K562 (cell line): ENCODE data around the gene ATP2A1. TPM values are rescaled to one million over a fixed set of nuclear protein-coding genes. Genes with fewer than 3 reads are reported as not detected.
A peak's percentile ranks its signal among the peaks of the same experiment; 100 is the strongest.

Experiments used
- ADNP ChIP-seq: fragments of 200-800 bp; sonication (Bioruptor generic); IDR thresholded peaks from 2 replicates; pipeline ENCODE4 v1.6.1; 2016; ENCODE audit warnings: missing genetic modification characterization, missing compliant biosample characterization
- ARHGAP35 ChIP-seq: fragments of 450-650 bp; IDR thresholded peaks from 2 replicates; pipeline ENCODE4 v1.6.1; 2018; ENCODE audit not compliant: partially characterized antibody
- BRD9 ChIP-seq: fragments of 450-650 bp; IDR thresholded peaks from 2 replicates; pipeline ENCODE4 v1.6.1; 2018; ENCODE audit warnings: low read depth; ENCODE audit not compliant: partially characterized antibody
- CBFA2T2 ChIP-seq: fragments of 450-650 bp; conservative IDR thresholded peaks from 2 replicates; pipeline ENCODE4 v1.6.1; 2017; ENCODE audit warnings: mild to moderate bottlenecking
- CREB1 ChIP-seq, 2 experiments: sonication (generic) in 1 of 2; formaldehyde crosslinking in 1 of 2; IDR thresholded peaks; 2 replicates each; pipeline versions ENCODE4 v1.6.1 to v1.8.0; 2012 to 2022; ENCODE audit warnings: inconsistent platforms in 1 of 2, mild to moderate bottlenecking in 1 of 2, missing genetic modification reagents in 1 of 2, moderate library complexity in 1 of 2
- CREM ChIP-seq: IDR thresholded peaks from 2 replicates; pipeline ENCODE4 v1.6.1; 2014; ENCODE audit warnings: antibody characterized with exemption, low read depth
- GABPB2 ChIP-seq: fragments of 250-450 bp; sonication (Bioruptor Pico); conservative IDR thresholded peaks from 2 replicates; pipeline ENCODE4 v1.5.1; 2021; ENCODE audit warnings: mild to moderate bottlenecking
- GATA2 ChIP-seq: sonication (generic); formaldehyde crosslinking; IDR thresholded peaks from 2 replicates; pipeline ENCODE4 v1.4.0; 2020; ENCODE audit warnings: mild to moderate bottlenecking, missing genetic modification reagents
- GTF2E2 ChIP-seq: fragments of 200-800 bp; sonication (Bioruptor generic); IDR thresholded peaks from 2 replicates; pipeline ENCODE4 v1.6.1; 2016; ENCODE audit warnings: missing genetic modification characterization, missing compliant biosample characterization
- HMGN3 ChIP-seq: IDR thresholded peaks from 2 replicates; pipeline ENCODE4 v1.6.1; 2011; ENCODE audit warnings: borderline replicate concordance, low read depth, mild to moderate bottlenecking, mixed read lengths, low read length; ENCODE audit not compliant: insufficient read length; ENCODE audit errors: extremely low read depth
- HOXB6 ChIP-seq: fragments of 250-450 bp; sonication (Bioruptor Pico); IDR thresholded peaks from 2 replicates; pipeline ENCODE4 v1.5.1; 2022; ENCODE audit warnings: mild to moderate bottlenecking, borderline replicate concordance
- KLF13 ChIP-seq: fragments of 450-650 bp; IDR thresholded peaks from 2 replicates; pipeline ENCODE4 v1.6.1; 2016; ENCODE audit warnings: missing genetic modification characterization, low read depth, mild to moderate bottlenecking, missing compliant biosample characterization, moderate library complexity, borderline replicate concordance
- NELFE ChIP-seq: IDR thresholded peaks from 2 replicates; pipeline ENCODE4 v1.6.1; 2011; ENCODE audit warnings: mild to moderate bottlenecking; ENCODE audit not compliant: insufficient read depth, insufficient read length
- POLR2AphosphoS2 ChIP-seq: IDR thresholded peaks from 2 replicates; pipeline ENCODE4 v1.6.1; 2012; ENCODE audit warnings: low read length, improper control_type of control experiment
- RBFOX2 ChIP-seq: fragments of 200-400 bp; formaldehyde crosslinking; IDR thresholded peaks from 2 replicates; pipeline ENCODE4 v1.6.1; 2017; ENCODE audit warnings: low read depth, mild to moderate bottlenecking, low read length, moderate library complexity
- RBM17 ChIP-seq: fragments of 200-400 bp; formaldehyde crosslinking; IDR thresholded peaks from 2 replicates; pipeline ENCODE4 v1.6.1; 2017; ENCODE audit warnings: low read depth, mild to moderate bottlenecking, low read length, borderline replicate concordance
- ZFX ChIP-seq: sonication (generic); formaldehyde crosslinking; IDR thresholded peaks from 2 replicates; pipeline ENCODE4 v1.8.0; 2022; ENCODE audit warnings: mild to moderate bottlenecking, missing genetic modification reagents, moderate library complexity
- ZNF347 ChIP-seq: fragments of 450-650 bp; formaldehyde crosslinking; IDR thresholded peaks from 2 replicates; pipeline ENCODE4 v1.4.0; 2020; ENCODE audit warnings: low read depth, mild to moderate bottlenecking, moderate library complexity
- ZNF639 ChIP-seq, 2 experiments: fragments of 200-800 bp in 1 of 2; sonication (Bioruptor generic) in 1 of 2; sonication (generic) in 1 of 2; formaldehyde crosslinking in 1 of 2; IDR thresholded peaks in 1 of 2; conservative IDR thresholded peaks in 1 of 2; 2 replicates each; pipeline versions ENCODE4 v1.5.0 to v1.6.1; 2016 to 2020; ENCODE audit warnings: missing compliant biosample characterization in 1 of 2, missing genetic modification characterization in 1 of 2, missing genetic modification reagents in 1 of 2
- polyA plus RNA-seq, 8 experiments: library from polyadenylated mRNA; depleted of rRNA in 4 of 8; stranded (reverse) in 5 of 8; unstranded in 3 of 8; fragments of >200 nt; fragmentation: Nextera tagmentation in 2 of 8; fragmentation: Illumina TruSeq in 1 of 8; extraction: Ambion mirVana in 2 of 8; extraction: Trizol in 1 of 8; gene quantifications; 2 replicates each; pipeline versions ENCODE4 v1.2.1 to v1.2.3, GENCODE V29; 2011 to 2014; ENCODE audit warnings: inconsistent platforms in 1 of 8, missing spikeins in 1 of 8
- total RNA-seq, 7 experiments: library from RNA; depleted of rRNA in 6 of 7; stranded (reverse); fragments of >200 nt in 6 of 7; fragmentation: Illumina TruSeq in 2 of 7; extraction: Trizol in 2 of 7; gene quantifications; 2 replicates each; pipeline versions ENCODE4 v1.2.1 to v1.2.3, GENCODE V29; 2011 to 2021; ENCODE audit warnings: low replicate concordance in 1 of 7
- TF ChIP-seq, protein P1 (sequence below): fragments of 450-650 bp; IDR thresholded peaks from 2 replicates; pipeline ENCODE4 v1.6.1; 2016; ENCODE audit warnings: missing biosample characterization, missing genetic modification characterization
- TF ChIP-seq, protein P2 (sequence below): fragments of 250-450 bp; sonication (Bioruptor Pico); IDR thresholded peaks from 2 replicates; pipeline ENCODE4 v1.9.0; 2021; ENCODE audit warnings: mild to moderate bottlenecking, inconsistent platforms
- TF ChIP-seq, protein P3 (sequence below): sonication (generic); formaldehyde crosslinking; IDR thresholded peaks from 2 replicates; pipeline ENCODE4 v1.8.0; 2022; ENCODE audit warnings: mild to moderate bottlenecking, low read depth, missing genetic modification reagents

The ATP2A1 gene
- total and polyA plus RNA-seq, 9 of the 15 experiments (the other 6 are each of a cell fraction or from before 2014, with no cell fraction given) = 0.25 to 2.6 (median 0.65) TPM

DNA sequence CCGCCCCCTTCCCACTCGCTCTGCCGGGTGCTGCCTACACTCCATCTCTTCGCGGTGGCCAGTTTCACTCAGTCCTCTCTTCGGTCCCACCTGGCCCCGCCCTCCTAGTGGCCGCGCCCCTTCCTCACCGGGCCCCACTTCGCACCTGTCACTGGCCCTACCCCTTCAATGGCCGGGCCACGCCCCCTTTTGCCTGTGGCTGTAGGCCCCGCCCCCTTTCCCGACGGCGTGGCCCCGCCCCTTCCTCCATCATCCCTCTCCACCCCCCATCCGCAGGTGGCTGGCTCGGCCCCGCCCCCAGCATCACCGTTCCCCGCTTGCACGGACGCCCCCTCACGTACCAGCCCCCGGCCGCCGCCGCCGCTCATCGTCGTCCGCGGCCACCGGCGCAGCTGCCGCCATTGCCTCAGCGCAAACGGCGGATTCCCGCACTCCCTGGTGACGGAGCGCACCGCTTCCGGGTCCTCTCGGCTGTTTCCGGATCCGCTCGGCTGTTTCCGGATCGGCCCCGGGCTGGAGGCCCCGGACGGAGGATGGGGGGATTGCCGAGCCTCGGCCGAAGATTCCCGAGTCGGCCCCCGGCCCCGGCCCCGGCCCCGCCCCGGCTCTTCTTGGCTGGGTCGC is 46.6 kb downstream of the ATP2A1 start, which contains the start of gene RABEP2 (continued):
- TF ChIP-seq, protein P1, sequence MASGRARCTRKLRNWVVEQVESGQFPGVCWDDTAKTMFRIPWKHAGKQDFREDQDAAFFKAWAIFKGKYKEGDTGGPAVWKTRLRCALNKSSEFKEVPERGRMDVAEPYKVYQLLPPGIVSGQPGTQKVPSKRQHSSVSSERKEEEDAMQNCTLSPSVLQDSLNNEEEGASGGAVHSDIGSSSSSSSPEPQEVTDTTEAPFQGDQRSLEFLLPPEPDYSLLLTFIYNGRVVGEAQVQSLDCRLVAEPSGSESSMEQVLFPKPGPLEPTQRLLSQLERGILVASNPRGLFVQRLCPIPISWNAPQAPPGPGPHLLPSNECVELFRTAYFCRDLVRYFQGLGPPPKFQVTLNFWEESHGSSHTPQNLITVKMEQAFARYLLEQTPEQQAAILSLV (tag) = no peak
- no peak for TF ChIP-seq HOXB6 (CRISPR knock-in tag)
- no peak for TF ChIP-seq ZNF347 (CRISPR knock-in tag)
- TF ChIP-seq CREM = peak; percentile 57
- no peak for TF ChIP-seq RBFOX2
- TF ChIP-seq NELFE = no peak
- no peak for TF ChIP-seq CBFA2T2
- TF ChIP-seq GTF2E2 (tag) = no peak
- peak; percentile 84; the same call in 1 of the 2 replicates for TF ChIP-seq POLR2AphosphoS2
- TF ChIP-seq, protein P2, sequence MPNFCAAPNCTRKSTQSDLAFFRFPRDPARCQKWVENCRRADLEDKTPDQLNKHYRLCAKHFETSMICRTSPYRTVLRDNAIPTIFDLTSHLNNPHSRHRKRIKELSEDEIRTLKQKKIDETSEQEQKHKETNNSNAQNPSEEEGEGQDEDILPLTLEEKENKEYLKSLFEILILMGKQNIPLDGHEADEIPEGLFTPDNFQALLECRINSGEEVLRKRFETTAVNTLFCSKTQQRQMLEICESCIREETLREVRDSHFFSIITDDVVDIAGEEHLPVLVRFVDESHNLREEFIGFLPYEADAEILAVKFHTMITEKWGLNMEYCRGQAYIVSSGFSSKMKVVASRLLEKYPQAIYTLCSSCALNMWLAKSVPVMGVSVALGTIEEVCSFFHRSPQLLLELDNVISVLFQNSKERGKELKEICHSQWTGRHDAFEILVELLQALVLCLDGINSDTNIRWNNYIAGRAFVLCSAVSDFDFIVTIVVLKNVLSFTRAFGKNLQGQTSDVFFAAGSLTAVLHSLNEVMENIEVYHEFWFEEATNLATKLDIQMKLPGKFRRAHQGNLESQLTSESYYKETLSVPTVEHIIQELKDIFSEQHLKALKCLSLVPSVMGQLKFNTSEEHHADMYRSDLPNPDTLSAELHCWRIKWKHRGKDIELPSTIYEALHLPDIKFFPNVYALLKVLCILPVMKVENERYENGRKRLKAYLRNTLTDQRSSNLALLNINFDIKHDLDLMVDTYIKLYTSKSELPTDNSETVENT = no peak
- peak; percentile 77; the same call in 1 of the 2 replicates for TF ChIP-seq KLF13 (tag)
- TF ChIP-seq, protein P3, sequence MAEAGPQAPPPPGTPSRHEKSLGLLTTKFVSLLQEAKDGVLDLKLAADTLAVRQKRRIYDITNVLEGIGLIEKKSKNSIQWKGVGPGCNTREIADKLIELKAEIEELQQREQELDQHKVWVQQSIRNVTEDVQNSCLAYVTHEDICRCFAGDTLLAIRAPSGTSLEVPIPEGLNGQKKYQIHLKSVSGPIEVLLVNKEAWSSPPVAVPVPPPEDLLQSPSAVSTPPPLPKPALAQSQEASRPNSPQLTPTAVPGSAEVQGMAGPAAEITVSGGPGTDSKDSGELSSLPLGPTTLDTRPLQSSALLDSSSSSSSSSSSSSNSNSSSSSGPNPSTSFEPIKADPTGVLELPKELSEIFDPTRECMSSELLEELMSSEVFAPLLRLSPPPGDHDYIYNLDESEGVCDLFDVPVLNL (CRISPR knock-in tag) = no peak
- peak; percentile 48 for TF ChIP-seq HMGN3
- TF ChIP-seq GATA2 (CRISPR knock-in tag) = no peak
- TF ChIP-seq ARHGAP35 = no peak
- TF ChIP-seq BRD9 = no peak
- peak; percentile 62 for TF ChIP-seq CREB1 (IDR thresholded peaks at IDR 0.05)
- peak; percentile 63; the same call in 1 of the 2 replicates for TF ChIP-seq CREB1 (CRISPR knock-in tag; IDR thresholded peaks at IDR 0.05)
- TF ChIP-seq ZFX = no peak
- TF ChIP-seq GABPB2 = no peak
- TF ChIP-seq ADNP (tag) = no peak
- peak in 1 of 2 experiments; percentile 91; a peak in 2 of 4 replicates for TF ChIP-seq ZNF639 (CRISPR knock-in tag; conservative IDR thresholded peaks at IDR 0.05 in 1 of 2, IDR thresholded peaks at IDR 0.05 in 1 of 2)
- no peak for TF ChIP-seq RBM17
